Measurements from ENCODE around the gene ANO5. TPM values are rescaled to one million over a fixed set of nuclear protein-coding genes. Genes with fewer than 3 reads are reported as not detected.
"Not testable (repeated sequence)": the region's sequence is repeated elsewhere in the genome, so short reads cannot be mapped to it uniquely, and the experiment has no call there.

Gene ANO5
- total RNA-seq, 3 donors from 2014 or later, result 7.8 to 10.2 (median 9.9) TPM

- no peaks in the 10 kb centered on the region for H3K9me3 ChIP-seq
- no peak for TF ChIP-seq CTCF (IDR thresholded peaks at IDR 0.05)
- ATAC-seq (no peak), DNase-seq (no peak)
- no peak overlapping the region for H3K4me3 ChIP-seq
- no peaks in the 10 kb centered on the region for H3K36me3 ChIP-seq (ENCODE audit: low read depth)
- intact Hi-C loops (cut with DNase I, micrococcal nuclease), result no loop called here
- H3K4me1 ChIP-seq (ENCODE audit: low read depth), result no peaks in the 10 kb centered on the region
Measured at GRCh38 chr11:22273781-22274180, 80.9 kb downstream of the ANO5 start.

GRCh38 chr11:22275600-22275999, 82.7 kb downstream of the ANO5 start:
- ATAC-seq (no peak), DNase-seq (no peak)
- TF ChIP-seq CTCF (IDR thresholded peaks at IDR 0.05), result no peak
- no peak overlapping the region for H3K4me3 ChIP-seq
- no peaks in the 10 kb centered on the region for H3K4me1 ChIP-seq (ENCODE audit: low read depth)
- no peaks in the 10 kb centered on the region for H3K36me3 ChIP-seq (ENCODE audit: low read depth)
- intact Hi-C loops (cut with DNase I, micrococcal nuclease), result no loop called here
- H3K9me3 ChIP-seq, result no peaks in the 10 kb centered on the region

GRCh38 chr11:22276535-22276934, 83.7 kb downstream of the ANO5 start:
- Histone ChIP-seq H3K36me3 (ENCODE audit: low read depth) (no peaks in the 10 kb centered on the region), H3K4me1 (ENCODE audit: low read depth) (no peaks in the 10 kb centered on the region), H3K9me3 (no peaks in the 10 kb centered on the region), H3K4me3 (no peak overlapping the region)
- no peak for DNase-seq
- peak; percentile 60 for ATAC-seq
- TF ChIP-seq CTCF (IDR thresholded peaks at IDR 0.05), result no peak
- intact Hi-C loops (cut with DNase I, micrococcal nuclease), result no loop called here

- DNase-seq; intact Hi-C loops (cut with DNase I, micrococcal nuclease): not testable (repeated sequence)
Measured at GRCh38 chr11:22284991-22285390, 92.1 kb downstream of the ANO5 start.

GRCh38 chr11:22302368-22302767, 109.5 kb downstream of the ANO5 start:
- ATAC-seq, result no peak
- intact Hi-C loops (cut with DNase I, micrococcal nuclease), result loop anchor here (10.0 kb wide), 2 partner anchors 128 to 1658 kb away; no protein-coding TSS in a partner anchor
- no peaks in the 10 kb centered on the region for H3K9me3 ChIP-seq
- no peaks in the 10 kb centered on the region for H3K4me1 ChIP-seq (ENCODE audit: low read depth)
- no peak for TF ChIP-seq CTCF (IDR thresholded peaks at IDR 0.05)
- H3K36me3 ChIP-seq (ENCODE audit: low read depth), result no peaks in the 10 kb centered on the region
- DNase-seq, result no peak
- no peak overlapping the region for H3K4me3 ChIP-seq

More at GRCh38 chr11:22284991-22285390, 92.1 kb downstream of the ANO5 start:
- H3K4me3 ChIP-seq; H3K36me3 ChIP-seq (ENCODE audit: low read depth); H3K4me1 ChIP-seq (ENCODE audit: low read depth); H3K9me3 ChIP-seq; ATAC-seq: not testable (repeated sequence)

GRCh38 chr11:22304337-22304961, 111.6 kb downstream of the ANO5 start:
- intact Hi-C loops (cut with DNase I, micrococcal nuclease), result loop anchor here (10.0 kb wide), 2 partner anchors 130 to 1660 kb away; no protein-coding TSS in a partner anchor
- DNase-seq (no peak), ATAC-seq (peak; percentile 35)
- no peak for TF ChIP-seq CTCF (IDR thresholded peaks at IDR 0.05)
- Histone ChIP-seq H3K36me3 (ENCODE audit: low read depth) (no peaks in the 10 kb centered on the region), H3K4me3 (no peak overlapping the region), H3K9me3 (no peaks in the 10 kb centered on the region), H3K4me1 (ENCODE audit: low read depth) (no peaks in the 10 kb centered on the region)
